ENCODE results near the gene NUDT3.
"Not testable (repeated sequence)": the region's sequence is repeated elsewhere in the genome, so short reads cannot be mapped to it uniquely, and the experiment has no call there.

NUDT3 gene

GRCh38 chr6:34248727-34249468, 143.6 kb downstream of the NUDT3 start, which contains the start of gene SMIM29:
TSS of gene SMIM29 (minus strand) at chr6:34249006. CDS start at chr6:34247791, 1,215 bp downstream.
- DNase-seq: peak; percentile 92

- no peak for DNase-seq
These were observed 144.2 kb downstream of the NUDT3 start for GRCh38 chr6:34248198-34248726.

- no peak for DNase-seq
These were observed 144.8 kb downstream of the NUDT3 start for GRCh38 chr6:34247481-34248197.

DNA sequence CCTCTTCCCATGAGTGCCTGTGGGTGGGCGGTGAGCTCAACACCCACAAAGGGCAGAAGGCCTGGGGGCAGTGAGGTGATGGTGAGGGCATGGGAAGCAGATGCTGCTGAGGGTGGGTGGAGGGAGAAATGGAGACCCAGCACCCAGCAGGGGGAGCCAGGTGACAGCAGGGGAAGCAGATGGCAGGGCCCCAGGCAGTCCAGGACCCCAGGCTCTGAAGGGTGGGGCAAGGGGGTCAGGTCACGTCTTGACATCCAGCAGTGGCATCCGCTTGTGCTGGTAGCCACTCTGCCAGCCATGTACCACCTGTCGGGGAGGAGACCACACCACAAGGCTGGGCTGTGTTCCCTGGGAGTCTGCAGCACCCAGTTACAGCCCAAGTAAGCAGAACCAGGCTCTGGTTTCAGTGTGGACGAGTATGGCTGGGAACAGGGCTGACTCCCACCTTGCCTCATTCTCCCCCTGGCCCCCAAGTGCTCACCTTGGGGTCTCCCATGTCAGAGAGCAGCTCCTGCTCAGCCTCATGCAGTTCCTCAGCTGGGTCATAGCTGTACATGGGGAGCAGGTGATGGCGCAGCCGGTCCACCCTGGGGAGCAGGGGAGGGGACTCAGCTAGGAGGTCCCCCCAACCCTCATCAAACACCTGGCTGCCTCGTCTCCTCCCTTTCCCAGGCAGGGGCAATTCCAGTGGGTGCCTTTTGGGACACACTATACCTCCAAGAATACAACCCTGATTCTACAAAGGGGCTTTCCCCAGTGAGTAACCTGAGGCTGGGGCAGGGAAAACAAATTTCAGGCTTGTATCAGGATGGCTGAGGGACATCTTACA, 145.7 kb downstream of the NUDT3 start:
- DNase-seq: no peak

DNA sequence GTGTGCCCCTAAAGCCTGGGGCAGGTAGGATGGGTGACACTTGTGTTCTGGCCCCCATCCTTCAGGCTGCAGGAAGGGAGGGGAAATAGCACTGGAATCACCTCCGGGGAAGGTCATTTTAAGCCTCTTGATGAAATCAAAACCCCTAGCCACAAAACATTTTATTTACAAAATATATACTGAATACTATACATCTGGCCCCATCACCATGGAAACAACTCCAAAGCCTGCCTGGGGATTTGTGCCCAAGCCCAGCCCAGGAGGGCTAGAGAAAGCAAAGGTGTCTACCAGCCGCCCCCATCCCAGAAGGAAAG, 146.3 kb downstream of the NUDT3 start:
- no peak for DNase-seq

- DNase-seq: not testable (repeated sequence)
These were observed 146.7 kb downstream of the NUDT3 start for GRCh38 chr6:34245761-34246140.

DNA sequence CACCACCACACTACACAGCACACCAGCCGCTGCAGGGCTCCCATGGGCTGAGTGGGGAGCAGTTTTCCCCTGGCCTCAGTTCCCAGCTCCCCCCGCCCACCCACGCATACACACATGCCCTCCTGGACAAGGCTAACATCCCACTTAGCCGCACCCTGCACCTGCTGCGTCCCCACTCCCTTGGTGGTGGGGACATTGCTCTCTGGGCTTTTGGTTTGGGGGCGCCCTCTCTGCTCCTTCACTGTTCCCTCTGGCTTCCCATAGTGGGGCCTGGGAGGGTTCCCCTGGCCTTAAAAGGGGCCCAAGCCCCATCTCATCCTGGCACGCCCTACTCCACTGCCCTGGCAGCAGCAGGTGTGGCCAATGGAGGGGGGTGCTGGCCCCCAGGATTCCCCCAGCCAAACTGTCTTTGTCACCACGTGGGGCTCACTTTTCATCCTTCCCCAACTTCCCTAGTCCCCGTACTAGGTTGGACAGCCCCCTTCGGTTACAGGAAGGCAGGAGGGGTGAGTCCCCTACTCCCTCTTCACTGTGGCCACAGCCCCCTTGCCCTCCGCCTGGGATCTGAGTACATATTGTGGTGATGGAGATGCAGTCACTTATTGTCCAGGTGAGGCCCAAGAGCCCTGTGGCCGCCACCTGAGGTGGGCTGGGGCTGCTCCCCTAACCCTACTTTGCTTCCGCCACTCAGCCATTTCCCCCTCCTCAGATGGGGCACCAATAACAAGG, 147.3 kb downstream of the NUDT3 start:
- DNase-seq: not testable (repeated sequence)

DNA sequence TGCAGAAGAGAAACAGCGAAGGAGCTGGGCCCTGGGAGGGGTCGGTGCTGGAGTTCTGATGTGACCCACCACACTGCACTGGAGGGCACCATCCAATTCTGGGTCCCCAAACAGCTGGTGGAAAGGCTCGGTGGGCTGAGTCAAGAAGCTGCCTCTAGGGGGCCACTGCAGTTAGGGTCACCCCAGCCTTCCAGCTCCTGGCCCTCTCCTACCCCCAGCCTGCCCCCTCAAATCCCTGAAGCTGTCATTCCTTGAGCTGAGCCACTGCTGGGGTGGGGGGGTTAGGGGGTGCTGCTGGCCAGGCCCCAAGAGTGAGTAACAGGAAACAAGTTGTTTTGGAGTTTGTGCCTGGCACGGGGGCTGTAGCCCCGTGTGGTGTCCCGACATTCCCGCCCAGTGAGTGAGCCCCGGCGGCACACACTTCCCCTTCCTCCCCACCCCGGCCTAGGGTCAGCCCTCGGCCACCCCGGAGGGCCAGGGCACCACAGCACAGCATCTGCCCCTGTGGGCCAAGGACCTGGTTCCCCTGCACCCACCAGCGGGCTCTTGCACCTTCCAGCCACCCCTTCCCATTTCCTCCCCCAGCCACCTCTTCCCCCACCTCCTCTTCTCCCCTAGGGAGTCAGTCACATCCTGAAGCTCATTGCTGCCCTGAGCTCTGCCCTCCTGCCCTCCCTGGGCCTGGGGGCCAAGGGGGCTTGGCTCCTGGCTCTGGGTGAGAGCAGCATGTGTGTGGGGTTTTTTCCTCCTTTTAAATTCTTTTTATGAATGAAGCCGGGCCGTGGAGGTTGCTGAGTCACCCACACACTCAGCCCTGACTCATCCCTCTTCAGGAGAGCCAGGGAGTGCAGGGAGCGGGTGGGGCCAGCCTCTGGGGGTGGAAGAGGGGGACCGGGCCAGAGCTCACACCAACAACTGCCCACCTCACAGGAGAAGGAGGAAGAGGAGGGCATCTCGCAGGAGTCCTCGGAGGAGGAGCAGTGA, 148.3 kb downstream of the NUDT3 start:
- DNase-seq: no peak

DNA sequence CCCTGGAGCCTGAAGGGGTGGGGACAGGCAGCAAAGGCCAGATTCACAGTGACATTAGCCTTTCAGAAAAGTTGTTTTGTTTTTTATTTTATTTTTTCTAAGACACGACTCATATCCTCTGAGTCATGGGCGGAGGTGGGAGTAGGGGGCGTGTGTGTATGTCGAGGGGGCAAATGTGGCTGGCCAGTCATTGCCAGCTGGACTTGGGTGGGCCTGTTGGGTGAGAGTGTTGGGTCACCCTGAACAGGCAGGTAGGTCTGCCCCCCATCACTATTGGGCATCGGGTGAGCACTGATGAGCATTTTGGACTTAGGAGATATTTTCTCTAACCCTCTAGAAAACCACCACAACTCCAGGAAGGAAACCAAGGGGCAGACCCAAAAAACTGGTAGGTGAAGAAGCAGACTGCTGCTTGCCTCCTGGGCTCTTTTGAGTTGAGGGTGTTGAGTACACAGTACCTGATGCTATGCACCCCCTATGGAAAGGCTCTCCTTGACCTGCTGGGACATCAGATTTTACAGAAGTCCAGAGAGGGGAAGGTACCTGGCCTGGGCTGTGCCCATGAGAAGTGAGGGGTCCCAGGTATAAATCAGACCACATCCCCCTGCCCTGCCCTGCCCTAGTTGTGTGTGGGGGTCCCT, 149.2 kb downstream of the NUDT3 start:
- no peak for DNase-seq

GRCh38 chr6:34242252-34243130, 150.0 kb downstream of the NUDT3 start:
- DNase-seq: no peak

GRCh38 chr6:34241351-34242215, 150.9 kb downstream of the NUDT3 start:
- DNase-seq: no peak

GRCh38 chr6:34240329-34241248, 151.9 kb downstream of the NUDT3 start:
- no peak for DNase-seq

DNA sequence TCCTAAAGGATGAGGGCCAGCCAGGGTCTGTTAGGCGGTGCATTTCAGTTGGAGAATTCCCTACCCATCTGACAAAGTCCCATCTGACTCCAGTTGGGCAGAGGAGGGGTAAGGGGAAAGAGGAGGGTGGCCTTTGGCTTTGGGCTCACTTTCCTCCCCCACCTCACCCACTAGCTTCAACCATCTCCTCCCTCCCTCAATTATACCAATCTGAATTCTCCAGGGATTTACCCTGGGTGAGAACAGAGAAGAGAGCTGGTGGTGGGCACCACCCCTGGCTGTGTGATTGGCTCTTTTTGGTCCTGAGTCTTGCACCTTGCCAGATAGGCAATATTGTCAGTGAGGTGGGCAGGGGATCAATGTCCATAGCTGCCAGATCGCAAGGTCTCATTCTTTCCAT, 152.6 kb downstream of the NUDT3 start:
- DNase-seq: no peak

DNA sequence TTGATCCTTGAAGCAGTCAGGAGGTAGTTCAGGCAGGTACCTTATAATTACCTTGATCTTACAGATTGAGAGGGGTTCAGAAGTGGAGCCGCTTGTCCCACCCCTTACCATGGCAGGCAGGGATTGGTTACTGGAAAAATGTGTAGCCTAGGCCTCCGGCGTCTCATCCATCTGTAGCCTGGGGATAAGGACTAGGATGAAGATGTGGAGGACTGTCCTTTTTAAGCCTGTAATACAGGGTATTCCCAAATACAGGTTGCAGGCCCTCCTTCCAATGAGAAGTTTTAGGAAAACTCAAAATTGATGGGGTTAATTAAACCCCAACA, 153.0 kb downstream of the NUDT3 start:
- DNase-seq: no peak

DNA sequence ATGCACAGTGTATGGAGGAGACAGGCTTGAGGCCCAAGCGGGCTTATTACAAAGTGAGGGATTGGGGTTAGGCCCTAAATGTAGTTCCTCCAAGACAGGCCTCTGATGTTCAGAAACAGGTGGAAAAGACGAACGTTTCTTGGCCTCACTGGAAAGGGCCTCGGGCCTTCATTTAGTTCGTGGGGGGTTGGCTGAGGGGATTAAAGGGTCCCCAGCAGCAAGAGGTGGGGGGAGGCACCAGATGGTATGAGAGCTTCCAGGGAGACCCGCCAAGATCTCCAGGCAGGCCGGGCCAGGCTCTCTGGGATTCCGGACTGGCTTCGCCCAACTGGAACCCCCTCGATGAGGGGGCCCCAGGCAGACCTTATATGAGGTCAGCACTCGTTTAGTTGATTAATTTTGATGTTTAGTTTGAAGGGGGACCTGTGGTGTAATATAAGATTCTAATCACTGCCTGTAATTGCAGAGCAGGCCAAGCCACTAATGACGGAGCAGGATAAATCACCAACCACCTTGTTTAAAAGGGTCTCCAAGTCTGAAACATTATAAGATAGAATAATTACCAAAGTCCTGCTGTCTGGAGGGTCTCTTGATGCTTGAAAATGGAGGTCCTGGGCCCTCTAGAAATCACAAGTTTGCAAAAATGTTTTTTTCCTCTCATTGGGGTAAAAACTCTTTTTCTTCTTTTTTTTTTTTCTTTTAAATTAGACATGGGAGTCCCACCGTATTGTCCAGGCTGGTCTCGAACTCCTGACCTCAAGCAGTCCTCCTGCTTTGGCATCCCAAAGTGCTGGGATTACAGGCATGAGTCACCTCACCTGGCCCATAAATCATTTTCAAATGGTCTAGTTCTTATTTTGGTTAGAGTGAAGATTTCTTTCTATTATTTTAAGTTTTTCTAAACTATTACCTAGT, 153.6 kb downstream of the NUDT3 start:
- DNase-seq: no peak

GRCh38 chr6:34237722-34238584, 154.5 kb downstream of the NUDT3 start:
- DNase-seq: peak; percentile 46

All from KG1 (cell line).